ENCODE measurements around the gene PDIA4. TPM values are rescaled to one million over a fixed set of nuclear protein-coding genes. Genes with fewer than 3 reads are reported as not detected.

The PDIA4 gene
- total RNA-seq, 1 donor from 2014 or later: 307 TPM

DNA sequence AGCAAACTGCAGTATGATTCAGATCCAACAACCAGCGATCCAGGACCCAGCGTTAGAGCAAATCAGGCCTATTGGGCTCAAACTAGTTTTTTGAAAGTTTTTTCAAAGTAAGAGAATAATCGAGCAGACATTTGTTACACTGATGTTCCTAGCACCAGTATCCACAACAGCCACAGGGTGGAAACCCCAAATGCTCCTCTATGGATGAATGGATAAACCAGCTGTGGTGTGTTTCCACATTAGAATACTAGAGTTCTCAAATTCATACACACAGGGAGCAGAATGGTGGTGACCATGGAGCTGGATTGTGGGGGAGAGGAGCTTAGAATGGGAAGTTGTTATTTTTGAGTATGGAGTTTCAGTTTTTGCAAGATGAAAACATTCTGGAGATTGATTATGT, 60.7 kb downstream of the PDIA4 start:
- no peak overlapping the region for H3K4me3 ChIP-seq (ENCODE audit: low read depth, low read length)
- TF ChIP-seq, protein P1, sequence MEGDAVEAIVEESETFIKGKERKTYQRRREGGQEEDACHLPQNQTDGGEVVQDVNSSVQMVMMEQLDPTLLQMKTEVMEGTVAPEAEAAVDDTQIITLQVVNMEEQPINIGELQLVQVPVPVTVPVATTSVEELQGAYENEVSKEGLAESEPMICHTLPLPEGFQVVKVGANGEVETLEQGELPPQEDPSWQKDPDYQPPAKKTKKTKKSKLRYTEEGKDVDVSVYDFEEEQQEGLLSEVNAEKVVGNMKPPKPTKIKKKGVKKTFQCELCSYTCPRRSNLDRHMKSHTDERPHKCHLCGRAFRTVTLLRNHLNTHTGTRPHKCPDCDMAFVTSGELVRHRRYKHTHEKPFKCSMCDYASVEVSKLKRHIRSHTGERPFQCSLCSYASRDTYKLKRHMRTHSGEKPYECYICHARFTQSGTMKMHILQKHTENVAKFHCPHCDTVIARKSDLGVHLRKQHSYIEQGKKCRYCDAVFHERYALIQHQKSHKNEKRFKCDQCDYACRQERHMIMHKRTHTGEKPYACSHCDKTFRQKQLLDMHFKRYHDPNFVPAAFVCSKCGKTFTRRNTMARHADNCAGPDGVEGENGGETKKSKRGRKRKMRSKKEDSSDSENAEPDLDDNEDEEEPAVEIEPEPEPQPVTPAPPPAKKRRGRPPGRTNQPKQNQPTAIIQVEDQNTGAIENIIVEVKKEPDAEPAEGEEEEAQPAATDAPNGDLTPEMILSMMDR (conservative IDR thresholded peaks at IDR 0.05; ENCODE audit: low read depth, low read length): no peak
- DNase-seq (ENCODE audit: low read depth): no peak

DNA sequence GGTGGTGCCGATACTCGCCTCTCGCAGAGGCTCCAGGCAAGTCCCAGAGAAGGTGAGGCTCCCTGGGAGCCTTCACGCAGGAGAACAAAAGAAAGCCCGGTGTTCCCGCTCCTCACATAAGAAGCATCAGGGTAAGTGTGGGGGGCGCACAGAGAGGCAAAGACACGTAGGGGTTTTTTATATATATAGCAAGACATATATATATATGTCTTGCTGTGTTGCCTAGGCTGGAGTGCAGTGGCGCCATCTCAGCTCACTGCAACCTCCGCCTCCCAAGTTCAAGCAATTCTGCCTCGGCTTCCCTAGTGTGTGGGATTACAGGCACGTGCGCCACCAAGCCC, 61.3 kb downstream of the PDIA4 start:
- H3K4me3 ChIP-seq (ENCODE audit: low read depth, low read length): peak overlapping the region; percentile 44
- TF ChIP-seq, protein P1 (conservative IDR thresholded peaks at IDR 0.05; ENCODE audit: low read depth, low read length): no peak
- DNase-seq (ENCODE audit: low read depth): no peak

DNA sequence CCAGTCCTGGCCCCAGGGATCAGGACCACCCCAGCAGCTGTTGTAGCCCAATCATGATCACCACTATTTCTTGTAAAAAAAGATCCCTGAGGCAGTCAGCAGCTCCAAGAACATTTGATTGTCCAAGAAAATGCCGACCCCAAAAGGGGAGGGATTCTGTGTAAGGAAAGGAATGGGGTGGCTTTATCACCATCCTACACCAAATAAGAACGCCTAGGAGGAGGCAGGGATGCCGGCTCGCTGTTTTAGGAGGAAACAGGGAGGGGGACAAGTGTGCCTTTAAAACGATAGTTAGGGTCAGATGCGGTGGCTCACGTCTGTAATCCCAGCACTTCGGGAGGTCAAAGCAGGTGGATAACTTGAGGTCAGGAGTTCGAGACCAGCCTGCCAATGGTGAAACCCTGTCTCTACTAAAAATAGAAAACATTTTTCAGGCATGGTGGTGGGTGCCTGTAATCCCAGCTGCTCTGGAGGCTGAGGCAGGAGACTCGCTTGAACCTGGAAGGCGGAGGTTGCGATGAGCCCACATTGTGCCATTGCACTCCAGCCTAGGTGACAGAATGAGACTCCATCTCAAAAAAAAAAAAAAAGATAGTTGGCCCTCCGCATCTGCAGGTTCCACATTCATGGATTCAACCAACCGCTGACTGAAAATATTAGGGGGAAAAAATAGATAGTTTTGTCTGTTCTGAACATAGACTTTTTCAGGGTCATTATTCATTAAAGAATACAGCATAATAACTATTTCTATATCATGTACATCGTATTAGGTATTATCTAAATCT, 63.6 kb downstream of the PDIA4 start:
- DNase-seq (ENCODE audit: low read depth): no peak
- peak overlapping the region; percentile 67 for H3K4me3 ChIP-seq (ENCODE audit: low read depth, low read length)
- TF ChIP-seq, protein P1 (conservative IDR thresholded peaks at IDR 0.05; ENCODE audit: low read depth, low read length): no peak

DNA sequence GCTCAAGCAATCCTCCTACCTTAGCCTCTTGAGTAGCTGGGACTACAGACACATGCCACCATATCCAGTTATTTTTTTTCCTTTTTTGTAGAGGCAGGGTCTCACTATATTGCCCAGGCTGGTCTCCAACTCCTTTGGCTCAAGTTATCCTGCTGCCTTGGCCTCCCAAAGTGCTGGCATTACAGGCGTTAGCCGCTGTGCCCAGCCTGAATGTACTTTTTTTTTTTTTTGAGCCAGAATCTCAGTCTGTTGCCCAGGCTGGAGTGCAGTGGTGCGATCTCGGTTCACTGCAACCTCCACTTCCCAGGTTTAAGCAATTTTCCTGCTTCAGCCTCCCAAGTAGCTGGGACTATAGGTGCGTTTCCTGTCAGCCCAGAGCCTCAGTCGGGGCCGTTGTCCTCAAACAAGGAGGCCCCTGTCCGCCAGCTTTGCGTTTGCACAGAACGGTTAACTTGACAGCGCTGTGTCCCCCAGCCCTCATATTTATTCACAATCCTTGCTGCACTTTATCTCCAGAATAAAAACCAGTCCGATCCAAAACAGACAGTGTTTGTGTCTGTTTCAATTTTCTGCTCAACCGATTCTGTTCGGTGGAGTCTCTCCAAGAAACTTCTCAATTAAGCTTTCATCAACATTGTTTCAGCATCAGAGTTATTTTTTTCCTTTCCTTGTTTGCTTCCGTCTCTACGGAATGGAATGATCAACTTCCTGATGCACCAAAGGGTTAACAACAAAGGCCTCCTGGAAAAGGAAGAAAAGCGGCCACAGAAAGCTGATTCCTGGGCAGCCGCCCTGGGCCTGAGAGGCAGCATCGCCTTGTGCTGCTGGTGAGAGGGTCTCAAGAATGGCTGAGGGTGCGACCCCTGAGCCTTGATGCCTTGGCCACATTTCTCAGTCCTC, 64.5 kb downstream of the PDIA4 start:
- DNase-seq (ENCODE audit: low read depth): no peak
- TF ChIP-seq, protein P1 (conservative IDR thresholded peaks at IDR 0.05; ENCODE audit: low read depth, low read length): no peak
- H3K4me3 ChIP-seq (ENCODE audit: low read depth, low read length): peak overlapping the region; percentile 67

DNA sequence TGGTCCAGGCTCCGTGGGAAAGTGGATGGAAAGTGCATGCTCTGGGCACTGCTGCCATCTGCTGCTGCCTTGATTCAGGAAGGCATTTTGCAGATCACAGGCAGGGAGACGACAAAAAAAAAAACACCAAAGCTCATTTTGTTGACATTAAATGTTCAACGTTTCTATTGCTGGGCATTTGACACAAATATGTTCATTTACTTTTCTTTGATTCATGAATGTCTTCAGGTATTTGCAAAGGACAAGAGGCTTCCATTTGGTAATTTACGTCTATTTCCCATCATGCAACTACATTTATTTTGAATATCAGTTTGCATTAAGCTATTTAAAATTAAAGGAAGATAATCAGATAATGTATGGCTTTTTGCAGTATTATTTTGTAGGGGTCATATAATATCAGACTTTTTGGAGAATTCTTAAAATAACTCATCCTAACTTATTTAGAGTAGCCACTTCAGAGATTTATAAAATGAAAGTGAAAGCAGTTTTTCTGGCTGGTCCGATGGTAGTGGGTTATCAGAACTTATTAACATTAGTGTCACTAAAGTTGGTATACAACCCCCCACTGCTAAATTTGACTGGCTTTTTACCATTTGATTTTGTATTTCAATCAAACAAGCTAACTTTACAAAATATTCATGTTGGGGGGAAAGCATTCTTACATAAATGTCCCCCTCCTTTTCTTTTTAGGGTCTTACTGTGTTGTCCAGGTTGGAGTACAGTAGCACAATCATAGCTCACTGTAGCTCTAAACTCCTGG, 65.3 kb downstream of the PDIA4 start:
- TF ChIP-seq, protein P1 (conservative IDR thresholded peaks at IDR 0.05; ENCODE audit: low read depth, low read length): peak; percentile 90
- no peak for DNase-seq (ENCODE audit: low read depth)
- H3K4me3 ChIP-seq (ENCODE audit: low read depth, low read length): peak overlapping the region; percentile 67

DNA sequence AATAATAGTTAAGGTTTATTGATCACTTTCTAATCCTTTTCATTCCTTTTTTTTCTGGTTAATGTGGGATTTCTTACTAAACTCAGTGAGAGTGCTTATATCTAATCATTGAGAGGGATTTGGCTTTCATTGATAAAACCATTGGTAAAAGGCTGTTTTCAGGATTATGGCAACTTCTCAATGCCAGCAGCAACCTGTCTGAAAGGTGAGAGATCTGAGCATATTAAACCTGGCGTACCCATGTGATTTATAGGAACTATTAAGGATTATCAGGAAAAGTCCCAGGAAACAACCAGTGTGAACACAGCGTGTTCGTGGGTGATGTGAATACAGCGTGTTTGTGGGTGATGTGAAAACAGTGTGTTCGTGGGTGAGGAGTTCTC, 65.9 kb downstream of the PDIA4 start:
- no peak for DNase-seq (ENCODE audit: low read depth)
- H3K4me3 ChIP-seq (ENCODE audit: low read depth, low read length): peak overlapping the region; percentile 67
- TF ChIP-seq, protein P1 (conservative IDR thresholded peaks at IDR 0.05; ENCODE audit: low read depth, low read length): no peak
